ENCODE results near the gene PC.
"Not testable (repeated sequence)": the region's sequence is repeated elsewhere in the genome, so short reads cannot be mapped to it uniquely, and the experiment has no call there.

Gene PC

DNA sequence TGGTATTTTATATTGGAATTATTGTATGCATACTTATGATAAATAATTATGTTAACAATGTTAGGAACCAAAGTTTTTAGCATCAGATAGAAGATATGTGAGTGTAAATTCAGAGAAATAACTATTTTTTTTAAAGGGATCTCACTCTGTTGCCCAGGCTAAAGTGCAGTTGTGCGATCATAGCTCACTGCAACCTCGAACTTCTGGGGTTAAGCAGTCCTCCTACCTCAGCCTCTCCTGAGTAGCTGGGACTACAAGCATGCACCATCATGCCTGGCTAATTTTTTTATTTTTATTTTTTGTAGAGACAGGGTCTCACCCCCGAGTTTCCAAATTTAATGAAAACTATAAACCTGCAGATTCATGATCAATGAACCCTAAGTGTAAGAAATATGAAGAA is 148.6 kb downstream of the PC start:
- H3K27ac ChIP-seq: no peak overlapping the region
- intact Hi-C loops (cut with DNase I; ENCODE audit: low total_unique reads): no loop called here
- H3K9me3 ChIP-seq: no peaks in the 10 kb centered on the region
- no peak overlapping the region for H3K4me3 ChIP-seq
- no peaks in the 10 kb centered on the region for H3K27me3 ChIP-seq
- DNase-seq: no peak
- peaks cover 0 to 23% (median 0%) of the 10 kb centered on the region in 3 donors for H3K36me3 ChIP-seq
- TF ChIP-seq, protein P1, sequence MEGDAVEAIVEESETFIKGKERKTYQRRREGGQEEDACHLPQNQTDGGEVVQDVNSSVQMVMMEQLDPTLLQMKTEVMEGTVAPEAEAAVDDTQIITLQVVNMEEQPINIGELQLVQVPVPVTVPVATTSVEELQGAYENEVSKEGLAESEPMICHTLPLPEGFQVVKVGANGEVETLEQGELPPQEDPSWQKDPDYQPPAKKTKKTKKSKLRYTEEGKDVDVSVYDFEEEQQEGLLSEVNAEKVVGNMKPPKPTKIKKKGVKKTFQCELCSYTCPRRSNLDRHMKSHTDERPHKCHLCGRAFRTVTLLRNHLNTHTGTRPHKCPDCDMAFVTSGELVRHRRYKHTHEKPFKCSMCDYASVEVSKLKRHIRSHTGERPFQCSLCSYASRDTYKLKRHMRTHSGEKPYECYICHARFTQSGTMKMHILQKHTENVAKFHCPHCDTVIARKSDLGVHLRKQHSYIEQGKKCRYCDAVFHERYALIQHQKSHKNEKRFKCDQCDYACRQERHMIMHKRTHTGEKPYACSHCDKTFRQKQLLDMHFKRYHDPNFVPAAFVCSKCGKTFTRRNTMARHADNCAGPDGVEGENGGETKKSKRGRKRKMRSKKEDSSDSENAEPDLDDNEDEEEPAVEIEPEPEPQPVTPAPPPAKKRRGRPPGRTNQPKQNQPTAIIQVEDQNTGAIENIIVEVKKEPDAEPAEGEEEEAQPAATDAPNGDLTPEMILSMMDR (IDR thresholded peaks at IDR 0.05): no peak
- H3K4me1 ChIP-seq: no peaks in the 10 kb centered on the region

DNA sequence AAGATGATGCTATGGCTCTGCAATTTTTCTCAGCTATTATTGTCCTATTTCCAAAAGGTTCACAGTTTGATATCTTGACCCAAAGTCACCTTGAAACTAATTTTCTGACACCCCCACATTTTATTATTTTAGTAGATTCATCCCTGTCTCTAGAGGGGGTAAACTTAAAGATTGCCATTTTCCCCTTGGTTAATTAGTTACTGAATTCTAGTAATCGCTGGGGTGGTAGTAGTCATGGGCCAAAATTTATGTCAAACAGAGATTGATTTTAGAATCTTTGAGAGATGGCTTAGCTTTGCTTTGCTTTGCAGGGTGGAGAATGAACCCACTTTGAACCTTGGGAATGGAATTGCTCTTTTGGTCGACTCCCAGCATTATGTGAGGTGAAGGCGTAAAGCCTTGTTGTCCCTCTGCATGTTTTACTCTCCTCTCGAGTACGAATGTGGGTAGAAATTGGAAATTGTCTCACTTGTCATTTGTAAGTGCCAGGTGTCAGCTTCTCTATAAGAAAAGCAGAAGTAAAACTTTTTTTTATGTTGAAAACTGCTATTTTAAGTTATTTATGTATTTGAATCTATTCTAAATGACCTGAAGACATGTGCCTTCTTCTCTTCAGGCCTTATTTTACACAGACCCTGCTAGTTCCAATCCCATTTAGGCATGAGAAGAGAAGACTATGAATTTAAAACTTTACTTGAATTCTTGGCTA is 157.3 kb downstream of the PC start:
- H3K4me1 ChIP-seq: no peaks in the 10 kb centered on the region
- intact Hi-C loops (cut with DNase I; ENCODE audit: low total_unique reads): no loop called here
- no peak overlapping the region for H3K4me3 ChIP-seq
- H3K27me3 ChIP-seq: no peaks in the 10 kb centered on the region
- TF ChIP-seq, protein P1 (IDR thresholded peaks at IDR 0.05): no peak
- no peaks in the 10 kb centered on the region for H3K9me3 ChIP-seq
- no peak for DNase-seq
- H3K27ac ChIP-seq: no peak overlapping the region
- H3K36me3 ChIP-seq: peaks cover 0 to 32% (median 0%) of the 10 kb centered on the region in 3 donors

DNA sequence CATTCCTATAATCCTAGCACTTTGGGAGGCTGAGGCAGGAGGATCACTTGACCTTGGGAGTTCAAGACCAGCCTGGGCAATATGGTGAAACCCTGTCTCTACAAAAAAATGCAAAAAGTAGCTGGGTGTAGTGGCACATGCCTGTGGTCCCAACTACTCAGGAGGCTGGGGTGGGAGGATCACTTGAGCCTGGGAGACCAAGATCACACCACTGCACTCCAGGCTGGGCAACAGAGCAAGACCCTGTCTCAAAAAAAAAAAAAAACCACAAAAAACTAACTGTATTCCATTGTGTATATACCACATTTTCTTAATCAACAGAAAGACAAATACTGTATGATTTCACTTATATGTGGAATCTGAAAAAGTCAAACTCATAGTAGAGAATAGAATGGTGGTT is 158.4 kb downstream of the PC start:
- H3K9me3 ChIP-seq; H3K27me3 ChIP-seq; H3K27ac ChIP-seq; DNase-seq; intact Hi-C loops (cut with DNase I; ENCODE audit: low total_unique reads); H3K4me1 ChIP-seq; H3K4me3 ChIP-seq: not testable (repeated sequence)
- H3K36me3 ChIP-seq: peaks cover 0 to 28% (median 0%) of the 10 kb centered on the region in 3 donors

All from tibial artery (tissue), 4 donors.